ENCODE results near the gene KLHL33. TPM values are rescaled to one million over a fixed set of nuclear protein-coding genes. Genes with fewer than 3 reads are reported as not detected.

The KLHL33 gene
- total RNA-seq, 1 donor from 2014 or later, result not detected

- H3K4me1 Mint-ChIP-seq (ENCODE audit: unreplicated experiment), result no peaks in the 10 kb centered on the region
- no peak for TF ChIP-seq CTCF (conservative IDR thresholded peaks at IDR 0.05)
These were observed 4.9 kb upstream of the KLHL33 start for GRCh38 chr14:20440882-20441281.

GRCh38 chr14:20440465-20440864 lies 4.5 kb upstream of the KLHL33 start:
- Mint-ChIP-seq H3K36me3 (peaks cover 7% of the 10 kb centered on the region), H3K9me3 (no peaks in the 10 kb centered on the region), H3K4me3 (no peak overlapping the region), H3K27ac (no peak overlapping the region), H3K27me3 (peaks cover 15% of the 10 kb centered on the region), H3K4me1 (ENCODE audit: unreplicated experiment) (no peaks in the 10 kb centered on the region)
- no peak for DNase-seq (ENCODE audit: extremely low spot score, unreplicated experiment)
- TF ChIP-seq CTCF (conservative IDR thresholded peaks at IDR 0.05), result no peak

More at GRCh38 chr14:20440882-20441281, 4.9 kb upstream of the KLHL33 start:
- no peaks in the 10 kb centered on the region for H3K9me3 Mint-ChIP-seq
- H3K4me3 Mint-ChIP-seq, result no peak overlapping the region
- no peak for DNase-seq (ENCODE audit: extremely low spot score, unreplicated experiment)
- peaks cover 15% of the 10 kb centered on the region for H3K27me3 Mint-ChIP-seq
- H3K36me3 Mint-ChIP-seq, result peaks cover 7% of the 10 kb centered on the region
- H3K27ac Mint-ChIP-seq, result no peak overlapping the region

- no peak for DNase-seq (ENCODE audit: extremely low spot score, unreplicated experiment)
- Mint-ChIP-seq H3K27ac (no peak overlapping the region), H3K36me3 (peaks cover 7% of the 10 kb centered on the region), H3K9me3 (no peaks in the 10 kb centered on the region), H3K27me3 (peaks cover 15% of the 10 kb centered on the region), H3K4me1 (ENCODE audit: unreplicated experiment) (no peaks in the 10 kb centered on the region), H3K4me3 (no peak overlapping the region)
- TF ChIP-seq CTCF (conservative IDR thresholded peaks at IDR 0.05), result no peak
These were observed 2.7 kb upstream of the KLHL33 start for GRCh38 chr14:20438664-20439063.

GRCh38 chr14:20436363-20436755 lies 393 bp upstream of the KLHL33 start:
- Mint-ChIP-seq H3K4me3 (no peak overlapping the region), H3K36me3 (no peaks in the 10 kb centered on the region), H3K27me3 (peaks cover 15% of the 10 kb centered on the region), H3K9me3 (no peaks in the 10 kb centered on the region), H3K27ac (no peak overlapping the region), H3K4me1 (ENCODE audit: unreplicated experiment) (no peaks in the 10 kb centered on the region)
- DNase-seq (ENCODE audit: extremely low spot score, unreplicated experiment), result no peak
- TF ChIP-seq CTCF (conservative IDR thresholded peaks at IDR 0.05), result no peak

GRCh38 chr14:20434701-20435581 lies 1.0 kb downstream of the KLHL33 start:
- no peak for DNase-seq (ENCODE audit: extremely low spot score, unreplicated experiment)
- H3K27ac Mint-ChIP-seq, result no peak overlapping the region
- TF ChIP-seq CTCF (conservative IDR thresholded peaks at IDR 0.05), result no peak
- H3K4me3 Mint-ChIP-seq, result no peak overlapping the region
- H3K9me3 Mint-ChIP-seq, result no peaks in the 10 kb centered on the region
- H3K4me1 Mint-ChIP-seq (ENCODE audit: unreplicated experiment), result no peaks in the 10 kb centered on the region
- peaks cover 13% of the 10 kb centered on the region for H3K27me3 Mint-ChIP-seq
- H3K36me3 Mint-ChIP-seq, result no peaks in the 10 kb centered on the region
